Measurements from ENCODE around the gene XPO1.

The XPO1 gene

GRCh38 chr2:61510674-61511671, 27.2 kb downstream of the XPO1 start:
- no peak for DNase-seq
- 96% methylated on average over 16 of the region's 19 CpGs for WGBS

GRCh38 chr2:61504949-61505348, 33.2 kb downstream of the XPO1 start:
- no peak overlapping the region for H3K27ac ChIP-seq (ENCODE audit: low read length, poor library complexity, severe bottlenecking)
- H4K8ac ChIP-seq (ENCODE audit: low read length) = no peak overlapping the region
- no peak overlapping the region for H2BK120ac ChIP-seq (ENCODE audit: low read depth, low read length)
- no peak overlapping the region for H3K23ac ChIP-seq (ENCODE audit: low read length in 2 of 2)
- no peak overlapping the region for H2BK15ac ChIP-seq (ENCODE audit: low read depth, poor library complexity, severe bottlenecking)
- no peak overlapping the region for H3K18ac ChIP-seq (ENCODE audit: low read depth in 1 of 2, low read length in 2 of 2)
- H3K4ac ChIP-seq (ENCODE audit: low read depth in 1 of 2, low read length in 2 of 2) = no peak overlapping the region
- H3K4me2 ChIP-seq (ENCODE audit: low read length, poor library complexity, severe bottlenecking) = no peak overlapping the region
- H3K4me1 ChIP-seq (ENCODE audit: control insufficient read depth, insufficient read depth, low read depth, low read length) = peaks cover 2% of the 10 kb centered on the region
- H3K9ac ChIP-seq (ENCODE audit: low read length) = no peak overlapping the region
- H2BK12ac ChIP-seq (ENCODE audit: low read length in 2 of 2) = no peak overlapping the region
- H3K79me1 ChIP-seq (replicated peaks; ENCODE audit: low read length, poor library complexity, severe bottlenecking) = peaks cover 7% of the 10 kb centered on the region
- no peak overlapping the region for H4K91ac ChIP-seq (ENCODE audit: low read length)
- no peak overlapping the region for H3K14ac ChIP-seq (ENCODE audit: low read length in 2 of 2)
- H2AK5ac ChIP-seq (ENCODE audit: low read length, severe bottlenecking) = no peak overlapping the region
- no peak overlapping the region for H3K4me3 ChIP-seq (ENCODE audit: insufficient read depth in 1 of 2, low read depth in 1 of 2, low read length in 2 of 2)
- no peak overlapping the region for H2BK5ac ChIP-seq (ENCODE audit: low read depth, low read length, poor library complexity, severe bottlenecking)
- DNase-seq = no peak
- H3K27me3 ChIP-seq (ENCODE audit: control insufficient read depth in 1 of 2, insufficient read depth in 1 of 2, low read length in 2 of 2) = no peaks in the 10 kb centered on the region
- no peak overlapping the region for H2AFZ ChIP-seq (ENCODE audit: low read depth, low read length)
- 94% methylated on average over 2 of the region's 2 CpGs for WGBS
- H3K9me3 ChIP-seq (ENCODE audit: control insufficient read depth, low read length) = no peaks in the 10 kb centered on the region
- peaks cover 37 to 64% of the 10 kb centered on the region in 2 experiments for H3K36me3 ChIP-seq (ENCODE audit: control insufficient read depth in 1 of 2, insufficient read depth in 2 of 2, low read depth in 1 of 2, low read length in 2 of 2)

More at GRCh38 chr2:61510674-61511671, 27.2 kb downstream of the XPO1 start:
- Histone ChIP-seq H3K9ac (ENCODE audit: low read length) (no peak overlapping the region), H3K4me2 (ENCODE audit: low read length, poor library complexity, severe bottlenecking) (no peak overlapping the region), H3K18ac (ENCODE audit: low read depth in 1 of 2, low read length in 2 of 2) (no peak overlapping the region), H2BK5ac (ENCODE audit: low read depth, low read length, poor library complexity, severe bottlenecking) (no peak overlapping the region), H3K9me3 (ENCODE audit: control insufficient read depth, low read length) (no peaks in the 10 kb centered on the region), H3K36me3 (ENCODE audit: control insufficient read depth in 1 of 2, insufficient read depth in 2 of 2, low read depth in 1 of 2, low read length in 2 of 2) (peaks cover 45 to 64% of the 10 kb centered on the region in 2 experiments), H3K4me3 (ENCODE audit: insufficient read depth in 1 of 2, low read depth in 1 of 2, low read length in 2 of 2) (no peak overlapping the region), H2BK120ac (ENCODE audit: low read depth, low read length) (no peak overlapping the region), H2BK12ac (ENCODE audit: low read length in 2 of 2) (no peak overlapping the region), H3K79me1 (replicated peaks; ENCODE audit: low read length, poor library complexity, severe bottlenecking) (peaks cover 1% of the 10 kb centered on the region), H3K27ac (ENCODE audit: low read length, poor library complexity, severe bottlenecking) (peak overlapping the region; percentile 44), H3K4ac (ENCODE audit: low read depth in 1 of 2, low read length in 2 of 2) (no peak overlapping the region), H2BK15ac (ENCODE audit: low read depth, poor library complexity, severe bottlenecking) (no peak overlapping the region), H3K23ac (ENCODE audit: low read length in 2 of 2) (no peak overlapping the region), H4K8ac (ENCODE audit: low read length) (no peak overlapping the region), H2AFZ (ENCODE audit: low read depth, low read length) (no peak overlapping the region), H4K91ac (ENCODE audit: low read length) (no peak overlapping the region), H2AK5ac (ENCODE audit: low read length, severe bottlenecking) (no peak overlapping the region), H3K4me1 (ENCODE audit: control insufficient read depth, insufficient read depth, low read depth, low read length) (peaks cover 8% of the 10 kb centered on the region), H3K27me3 (ENCODE audit: control insufficient read depth in 1 of 2, insufficient read depth in 1 of 2, low read length in 2 of 2) (no peaks in the 10 kb centered on the region), H3K14ac (ENCODE audit: low read length in 2 of 2) (no peak overlapping the region)

DNA sequence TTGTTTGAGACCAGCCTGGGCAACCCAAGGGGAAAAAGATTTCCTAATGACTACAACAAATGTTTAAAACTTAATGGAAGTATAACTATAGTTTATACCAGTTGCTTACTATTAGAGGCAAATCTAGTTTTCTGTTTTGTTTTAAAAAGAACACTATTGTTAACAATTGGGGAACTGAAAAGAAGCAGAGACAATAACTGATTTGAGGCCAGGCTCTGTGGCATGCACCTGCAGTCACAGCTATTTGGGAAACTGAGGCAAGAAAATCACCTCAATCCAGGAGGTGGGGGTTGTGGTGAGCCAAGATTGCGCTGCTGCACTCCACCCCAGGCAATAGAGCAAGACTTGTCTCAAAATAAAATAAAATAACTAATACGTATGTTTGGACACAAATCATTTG, 39.1 kb downstream of the XPO1 start:
- H3K4me3 ChIP-seq (ENCODE audit: insufficient read depth in 1 of 2, low read depth in 1 of 2, low read length in 2 of 2) = no peak overlapping the region
- no peak overlapping the region for H3K14ac ChIP-seq (ENCODE audit: low read length in 2 of 2)
- no peak overlapping the region for H4K91ac ChIP-seq (ENCODE audit: low read length)
- H2BK12ac ChIP-seq (ENCODE audit: low read length in 2 of 2) = no peak overlapping the region
- no peak overlapping the region for H2AFZ ChIP-seq (ENCODE audit: low read depth, low read length)
- no peak for DNase-seq
- no peak overlapping the region for H3K9ac ChIP-seq (ENCODE audit: low read length)
- H2BK15ac ChIP-seq (ENCODE audit: low read depth, poor library complexity, severe bottlenecking) = no peak overlapping the region
- no peak overlapping the region for H2BK120ac ChIP-seq (ENCODE audit: low read depth, low read length)
- no peak overlapping the region for H3K4me2 ChIP-seq (ENCODE audit: low read length, poor library complexity, severe bottlenecking)
- no peak overlapping the region for H2BK5ac ChIP-seq (ENCODE audit: low read depth, low read length, poor library complexity, severe bottlenecking)
- peaks cover 23 to 87% of the 10 kb centered on the region in 2 experiments for H3K36me3 ChIP-seq (ENCODE audit: control insufficient read depth in 1 of 2, insufficient read depth in 2 of 2, low read depth in 1 of 2, low read length in 2 of 2)
- H3K4ac ChIP-seq (ENCODE audit: low read depth in 1 of 2, low read length in 2 of 2) = no peak overlapping the region
- H3K23ac ChIP-seq (ENCODE audit: low read length in 2 of 2) = no peak overlapping the region
- H4K8ac ChIP-seq (ENCODE audit: low read length) = peak overlapping the region; percentile 12
- H3K18ac ChIP-seq (ENCODE audit: low read depth in 1 of 2, low read length in 2 of 2) = no peak overlapping the region
- 100% methylated on average over 2 of the region's 2 CpGs for WGBS
- H3K9me3 ChIP-seq (ENCODE audit: control insufficient read depth, low read length) = no peaks in the 10 kb centered on the region
- peaks cover 13% of the 10 kb centered on the region for H3K79me1 ChIP-seq (replicated peaks; ENCODE audit: low read length, poor library complexity, severe bottlenecking)
- no peak overlapping the region for H3K27ac ChIP-seq (ENCODE audit: low read length, poor library complexity, severe bottlenecking)
- no peak overlapping the region for H2AK5ac ChIP-seq (ENCODE audit: low read length, severe bottlenecking)
- H3K4me1 ChIP-seq (ENCODE audit: control insufficient read depth, insufficient read depth, low read depth, low read length) = no peaks in the 10 kb centered on the region
- no peaks in the 10 kb centered on the region for H3K27me3 ChIP-seq (ENCODE audit: control insufficient read depth in 1 of 2, insufficient read depth in 1 of 2, low read length in 2 of 2)

GRCh38 chr2:61493523-61493942, 44.6 kb downstream of the XPO1 start:
- no peak overlapping the region for H2BK5ac ChIP-seq (ENCODE audit: low read depth, low read length, poor library complexity, severe bottlenecking)

More at GRCh38 chr2:61493523-61493942, 44.6 kb downstream of the XPO1 start:
- DNase-seq = peak; percentile 12
- H3K4ac ChIP-seq (ENCODE audit: low read depth in 1 of 2, low read length in 2 of 2) = no peak overlapping the region
- H3K4me2 ChIP-seq (ENCODE audit: low read length, poor library complexity, severe bottlenecking) = no peak overlapping the region
- 92% methylated on average over 2 of the region's 2 CpGs for WGBS
- H3K79me1 ChIP-seq (replicated peaks; ENCODE audit: low read length, poor library complexity, severe bottlenecking) = peaks cover 18% of the 10 kb centered on the region
- H3K27ac ChIP-seq (ENCODE audit: low read length, poor library complexity, severe bottlenecking) = no peak overlapping the region
- H2AK5ac ChIP-seq (ENCODE audit: low read length, severe bottlenecking) = no peak overlapping the region
- H2AFZ ChIP-seq (ENCODE audit: low read depth, low read length) = no peak overlapping the region
- peaks cover 28 to 92% of the 10 kb centered on the region in 2 experiments for H3K36me3 ChIP-seq (ENCODE audit: control insufficient read depth in 1 of 2, insufficient read depth in 2 of 2, low read depth in 1 of 2, low read length in 2 of 2)
- no peak overlapping the region for H2BK12ac ChIP-seq (ENCODE audit: low read length in 2 of 2)
- H3K23ac ChIP-seq (ENCODE audit: low read length in 2 of 2) = no peak overlapping the region
- H3K14ac ChIP-seq (ENCODE audit: low read length in 2 of 2) = no peak overlapping the region
- no peak overlapping the region for H2BK120ac ChIP-seq (ENCODE audit: low read depth, low read length)
- no peak overlapping the region for H3K18ac ChIP-seq (ENCODE audit: low read depth in 1 of 2, low read length in 2 of 2)
- H4K8ac ChIP-seq (ENCODE audit: low read length) = no peak overlapping the region
- no peaks in the 10 kb centered on the region for H3K4me1 ChIP-seq (ENCODE audit: control insufficient read depth, insufficient read depth, low read depth, low read length)
- no peaks in the 10 kb centered on the region for H3K27me3 ChIP-seq (ENCODE audit: control insufficient read depth in 1 of 2, insufficient read depth in 1 of 2, low read length in 2 of 2)
- no peak overlapping the region for H3K4me3 ChIP-seq (ENCODE audit: insufficient read depth in 1 of 2, low read depth in 1 of 2, low read length in 2 of 2)
- H3K9me3 ChIP-seq (ENCODE audit: control insufficient read depth, low read length) = no peaks in the 10 kb centered on the region
- H3K9ac ChIP-seq (ENCODE audit: low read length) = no peak overlapping the region
- H4K91ac ChIP-seq (ENCODE audit: low read length) = no peak overlapping the region
- H2BK15ac ChIP-seq (ENCODE audit: low read depth, poor library complexity, severe bottlenecking) = no peak overlapping the region

Data from mesenchymal stem cell (in vitro differentiated cells and primary cell).